Endothelial cell of umbilical vein (primary cell): ENCODE data around the gene ADAMTS14. TPM values are rescaled to one million over a fixed set of nuclear protein-coding genes. Genes with fewer than 3 reads are reported as not detected.

Experiments
- BruUV-seq: library from RNA; stranded (reverse); fragments of 400-500 nt; replicated peaks from 2 replicates; lab custom pipeline; 2021; lab: Mats Ljungman, UMichigan
- CTCF ChIA-PET: fragments of 300-600, 350-600 bp; sonication (Branson Sonifier 250); formaldehyde crosslinking; loops from one replicate; lab custom pipeline; 2021; ENCODE audit warnings: antibody characterized with exemption, inconsistent platforms; lab: Charles Lee
- POLR2A ChIA-PET: fragments of 300-600, 350-600 bp; sonication (Branson Sonifier 250); formaldehyde crosslinking; loops from one replicate; lab custom pipeline; 2021; ENCODE audit warnings: antibody characterized with exemption, inconsistent platforms; lab: Charles Lee
- DNase-seq: peaks from one replicate; pipeline ENCODE4 v3.0.0-alpha.2; 2011; ENCODE audit warnings: low read depth, low spot score
- FAIRE-seq: peaks from 2 replicates; lab custom pipeline; 2011; peaks lifted over from hg19 to GRCh38; lab: Jason Lieb, UNC
- H2AFZ ChIP-seq: 2 replicates; pipeline ENCODE4 v1.6.0; 2012; ENCODE audit warnings: low read depth, low read length, control low read depth, inconsistent platforms
- H3K27ac ChIP-seq: 2 replicates; pipeline ENCODE4 v1.5.1; 2011; ENCODE audit warnings: low read depth, mild to moderate bottlenecking, control low read depth, low read length, moderate library complexity; ENCODE audit not compliant: insufficient read depth
- H3K27me3 ChIP-seq, 2 experiments: 2 replicates each; pipeline versions ENCODE4 v1.6.0 to v1.6.1; 2011; ENCODE audit warnings: low read length in 2 of 2, mixed read lengths in 1 of 2; ENCODE audit not compliant: control insufficient read depth in 2 of 2, insufficient read depth in 2 of 2
- H3K36me3 ChIP-seq, 2 experiments: 2 replicates in 1 of 2; 3 replicates in 1 of 2; pipeline ENCODE4 v1.5.1; 2011; ENCODE audit warnings: low read length in 2 of 2, mild to moderate bottlenecking in 1 of 2, moderate library complexity in 1 of 2; ENCODE audit not compliant: control insufficient read depth in 2 of 2, insufficient read depth in 2 of 2; ENCODE audit errors: extremely low read depth in 1 of 2
- H3K4me1 ChIP-seq: 3 replicates; pipeline ENCODE4 v1.5.1; 2011; ENCODE audit warnings: mild to moderate bottlenecking, low read length; ENCODE audit not compliant: control insufficient read depth, insufficient read depth; ENCODE audit errors: extremely low read depth
- H3K4me2 ChIP-seq: 2 replicates; pipeline ENCODE4 v1.6.1; 2011; ENCODE audit warnings: low read length, control low read depth, mixed read lengths; ENCODE audit not compliant: insufficient read depth
- H3K4me3 ChIP-seq, 3 experiments: fragments of 200-600 bp in 1 of 3; sonication (generic), shearing (Covaris generic) in 1 of 3; replicated peaks in 1 of 3; 2 replicates each; pipeline ENCODE4 v1.5.1; 2011 to 2016; ENCODE audit warnings: control low read depth in 3 of 3, low read length in 3 of 3, mild to moderate bottlenecking in 2 of 3, inconsistent platforms in 1 of 3, low read depth in 1 of 3, moderate library complexity in 1 of 3; ENCODE audit not compliant: insufficient read depth in 1 of 3
- H3K79me2 ChIP-seq: 2 replicates; pipeline ENCODE4 v1.6.0; 2012; ENCODE audit warnings: low read length, inconsistent platforms; ENCODE audit not compliant: control insufficient read depth, insufficient read depth
- H3K9ac ChIP-seq: replicated peaks from 2 replicates; pipeline ENCODE3; 2011; ENCODE audit warnings: low read length, control low read depth; ENCODE audit not compliant: insufficient read depth; ENCODE audit errors: extremely low read depth
- H3K9me1 ChIP-seq: replicated peaks from 3 replicates; pipeline ENCODE4 v1.6.0; 2011; ENCODE audit warnings: mild to moderate bottlenecking, low read length; ENCODE audit not compliant: control insufficient read depth, insufficient read depth; ENCODE audit errors: extremely low read depth
- H3K9me3 ChIP-seq: replicated peaks from 2 replicates; pipeline ENCODE4 v1.5.1; 2012; ENCODE audit warnings: low read length, inconsistent platforms; ENCODE audit not compliant: control insufficient read depth, insufficient read depth
- H4K20me1 ChIP-seq: replicated peaks from 2 replicates; pipeline ENCODE3; 2011; ENCODE audit warnings: mild to moderate bottlenecking, low read length; ENCODE audit not compliant: control insufficient read depth, insufficient read depth; ENCODE audit errors: extremely low read depth
- CTCF ChIP-seq, 2 donors: IDR thresholded peaks; 1 replicate in 1 of 2; 2 replicates in 1 of 2; pipeline ENCODE4 v1.5.1; 2011; ENCODE audit warnings: low read length in 2 of 2, mild to moderate bottlenecking in 2 of 2, moderate library complexity in 2 of 2, control low read depth in 1 of 2, inconsistent platforms in 1 of 2, low read depth in 1 of 2; ENCODE audit not compliant: insufficient read depth in 1 of 2; ENCODE audit errors: extremely low read depth in 1 of 2
- EZH2 ChIP-seq: IDR thresholded peaks from 2 replicates; pipeline ENCODE4 v1.6.1; 2012; ENCODE audit warnings: borderline replicate concordance, low read depth, mild to moderate bottlenecking, moderate library complexity, low read length, inconsistent platforms; ENCODE audit not compliant: severe bottlenecking
- FOS ChIP-seq: IDR thresholded peaks from 2 replicates; pipeline ENCODE4 v1.6.1; 2011; ENCODE audit warnings: mild to moderate bottlenecking, low read length, moderate library complexity, borderline replicate concordance; ENCODE audit not compliant: insufficient read depth
- GATA2 ChIP-seq: IDR thresholded peaks from 2 replicates; pipeline ENCODE4 v1.7.0; 2011; ENCODE audit warnings: low read depth, mild to moderate bottlenecking, moderate library complexity, mixed read lengths, low read length; ENCODE audit not compliant: insufficient read length, insufficient read depth
- MAX ChIP-seq: IDR thresholded peaks from 2 replicates; pipeline ENCODE4 v1.6.1; 2011; ENCODE audit not compliant: insufficient read depth, insufficient read length
- MYC ChIP-seq: IDR thresholded peaks from one replicate; pipeline ENCODE4 v1.6.1; 2011; ENCODE audit warnings: mild to moderate bottlenecking, low read depth, low read length
- POLR2A ChIP-seq: IDR thresholded peaks from 2 replicates; pipeline ENCODE4 v1.6.1; 2012; ENCODE audit warnings: low read depth, mild to moderate bottlenecking, control low read depth, low read length
- POLR2AphosphoS5 ChIP-seq: IDR thresholded peaks from 2 replicates; pipeline ENCODE4 v1.6.1; 2012; ENCODE audit warnings: low read depth, mild to moderate bottlenecking, control low read depth, low read length, moderate library complexity; ENCODE audit not compliant: insufficient read depth
- dilution Hi-C: fragments of 300-500 bp; cut with MboI; formaldehyde crosslinking; loops from one replicate; pipeline ENCODE4 v1.15.0; 2019; ENCODE audit warnings: low sequenced_read_pairs; ENCODE audit not compliant: extremely low pct_ligation_motif_present
- intact Hi-C: fragments of 100-400 bp; cut with micrococcal nuclease; formaldehyde crosslinking; loops from one replicate; pipeline ENCODE4 v1.10.0; 2022
- polyA plus RNA-seq, 4 experiments: library from polyadenylated mRNA; depleted of rRNA in 3 of 4; stranded (reverse) in 3 of 4; unstranded in 1 of 4; fragments of >200 nt; gene quantifications; 2 replicates each; pipeline versions ENCODE4 v1.2.1 to v1.2.3, GENCODE V29; 2011 to 2012; ENCODE audit warnings: missing spikeins in 1 of 4
- total RNA-seq: library from RNA; stranded (reverse); gene quantifications from 2 replicates; pipeline ENCODE4 v1.2.3, GENCODE V29; 2021

ADAMTS14 gene
- total and polyA plus RNA-seq, 2 donors (not counting 3 experiments of a cell fraction or from before 2014, with no cell fraction given) = not detected

- no peak overlapping the region for H2AFZ ChIP-seq
- H3K9me3 ChIP-seq = no peaks in the 10 kb centered on the region
- no peak overlapping the region for H3K4me2 ChIP-seq
- no peak overlapping the region for H3K9ac ChIP-seq
- dilution Hi-C loops (no loop called here), intact Hi-C loops (no loop called here)
- ChIA-PET POLR2A (no interaction called here), CTCF (no interaction called here)
- no peak overlapping the region for H3K4me3 ChIP-seq
- TF ChIP-seq MYC = no peak
- TF ChIP-seq GATA2 = no peak
- no peak for TF ChIP-seq POLR2AphosphoS5
- no peak for TF ChIP-seq CTCF (IDR thresholded peaks at IDR 0.05; ENCODE audit: extremely low read depth in 1 of 2, insufficient read depth in 1 of 2, low read depth in 1 of 2, low read length in 2 of 2)
- no peak for TF ChIP-seq POLR2A
- no peak for TF ChIP-seq EZH2
- no peak for TF ChIP-seq FOS
- TF ChIP-seq MAX = no peak
- no peaks in the 10 kb centered on the region for H3K36me3 ChIP-seq
- no peaks in the 10 kb centered on the region for H4K20me1 ChIP-seq
- H3K79me2 ChIP-seq = no peaks in the 10 kb centered on the region
- H3K27ac ChIP-seq = no peak overlapping the region
- DNase-seq (no peak), FAIRE-seq (no peak)
- no TSS peak for BruUV-seq
- H3K9me1 ChIP-seq = no peaks in the 10 kb centered on the region
- peaks cover 0 to 4% of the 10 kb centered on the region in 2 experiments for H3K27me3 ChIP-seq
- H3K4me1 ChIP-seq = no peaks in the 10 kb centered on the region
These were observed 17.0 kb upstream of the ADAMTS14 start for GRCh38 chr10:70655316-70655715.
